ENCODE results near the gene PKHD1. TPM values are rescaled to one million over a fixed set of nuclear protein-coding genes. Genes with fewer than 3 reads are reported as not detected.
"Not testable (repeated sequence)": the region's sequence is repeated elsewhere in the genome, so short reads cannot be mapped to it uniquely, and the experiment has no call there.

The PKHD1 gene
- total RNA-seq, 4 donors from 2014 or later: 0.09 to 0.83 (median 0.29) TPM; not detected in 1

DNA sequence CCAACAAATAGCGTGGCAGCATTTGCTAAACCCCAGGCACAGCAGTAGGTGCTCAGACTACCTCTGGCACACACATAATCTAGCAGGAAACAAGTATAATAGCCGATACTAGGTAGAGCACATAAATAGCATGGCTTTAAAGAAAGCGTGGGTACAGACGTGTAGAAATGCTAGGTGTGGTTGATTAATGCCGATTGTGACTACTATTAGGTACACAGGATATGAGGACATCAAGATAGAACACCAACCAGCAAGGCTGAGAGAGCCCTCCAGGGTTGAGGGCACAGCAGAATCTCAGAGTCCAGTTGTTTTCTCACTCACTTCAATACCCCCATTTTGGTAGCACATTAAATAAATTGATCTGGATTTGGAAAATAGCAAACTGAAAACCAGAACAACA, 100.5 kb downstream of the PKHD1 start:
- intact Hi-C loops (cut with DNase I; ENCODE audit: low total_unique reads): no loop called here
- peaks cover 0 to 6% of the 10 kb centered on the region in 2 donors for H3K27me3 ChIP-seq
- H3K27ac ChIP-seq: no peak overlapping the region
- no peak overlapping the region for H3K4me3 ChIP-seq
- no peaks in the 10 kb centered on the region for H3K9me3 ChIP-seq
- H3K36me3 ChIP-seq: no peaks in the 10 kb centered on the region
- no peaks in the 10 kb centered on the region for H3K4me1 ChIP-seq
- DNase-seq: no peak
- TF ChIP-seq POLR2A (IDR thresholded peaks at IDR 0.05) (no peak), CTCF (IDR thresholded peaks at IDR 0.05) (no peak)

DNA sequence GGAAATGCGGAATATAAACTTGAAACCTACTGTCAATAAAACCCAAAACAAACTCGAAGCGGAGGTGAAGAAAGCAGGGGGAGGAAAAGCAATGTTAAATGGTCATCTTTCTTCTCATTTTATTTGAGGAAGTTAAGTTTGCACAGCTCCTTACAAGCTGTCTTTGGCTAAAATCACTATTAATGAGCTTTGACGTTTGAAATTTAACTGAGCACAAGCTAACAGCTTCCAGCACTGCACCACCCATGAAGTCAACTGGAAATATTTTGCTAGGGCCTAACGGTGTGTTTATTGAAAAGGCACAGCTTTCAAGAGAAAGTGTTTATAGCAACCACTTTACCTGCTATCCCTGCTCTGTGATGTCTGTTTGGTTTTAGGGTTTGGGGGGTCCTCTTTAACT, 103.8 kb downstream of the PKHD1 start:
- no peak for TF ChIP-seq CTCF (IDR thresholded peaks at IDR 0.05)
- TF ChIP-seq POLR2A (IDR thresholded peaks at IDR 0.05): no peak
- intact Hi-C loops (cut with DNase I; ENCODE audit: low total_unique reads): no loop called here
- H3K9me3 ChIP-seq: no peaks in the 10 kb centered on the region
- no peak overlapping the region for H3K27ac ChIP-seq
- DNase-seq: no peak
- no peak overlapping the region for H3K4me3 ChIP-seq
- H3K4me1 ChIP-seq: no peaks in the 10 kb centered on the region
- H3K27me3 ChIP-seq: peaks cover 0 to 6% of the 10 kb centered on the region in 2 donors
- H3K36me3 ChIP-seq: no peaks in the 10 kb centered on the region

- DNase-seq; H3K4me1 ChIP-seq; intact Hi-C loops (cut with DNase I; ENCODE audit: low total_unique reads); H3K27me3 ChIP-seq; H3K36me3 ChIP-seq; H3K9me3 ChIP-seq; H3K27ac ChIP-seq; H3K4me3 ChIP-seq: not testable (repeated sequence)
Observed at GRCh38 chr6:51982695-51983094, 104.7 kb downstream of the PKHD1 start.

- no peaks in the 10 kb centered on the region for H3K36me3 ChIP-seq
- TF ChIP-seq POLR2A (IDR thresholded peaks at IDR 0.05) (no peak), CTCF (IDR thresholded peaks at IDR 0.05) (no peak)
- intact Hi-C loops (cut with DNase I; ENCODE audit: low total_unique reads): no loop called here
- no peak overlapping the region for H3K27ac ChIP-seq
- DNase-seq: no peak
- no peaks in the 10 kb centered on the region for H3K27me3 ChIP-seq
- no peak overlapping the region for H3K4me3 ChIP-seq
- no peaks in the 10 kb centered on the region for H3K4me1 ChIP-seq
- no peaks in the 10 kb centered on the region for H3K9me3 ChIP-seq
Observed at GRCh38 chr6:51976374-51976773, 111.0 kb downstream of the PKHD1 start.

- Histone ChIP-seq H3K36me3 (no peaks in the 10 kb centered on the region), H3K4me1 (no peaks in the 10 kb centered on the region), H3K4me3 (no peak overlapping the region), H3K27ac (no peak overlapping the region), H3K9me3 (no peaks in the 10 kb centered on the region), H3K27me3 (no peaks in the 10 kb centered on the region)
- no peak for DNase-seq
- intact Hi-C loops (cut with DNase I; ENCODE audit: low total_unique reads): no loop called here
- TF ChIP-seq POLR2A (IDR thresholded peaks at IDR 0.05) (no peak), CTCF (IDR thresholded peaks at IDR 0.05) (no peak)
Observed at GRCh38 chr6:51972659-51973058, 114.8 kb downstream of the PKHD1 start.

GRCh38 chr6:51968265-51968664, 119.1 kb downstream of the PKHD1 start:
- Histone ChIP-seq H3K9me3 (no peaks in the 10 kb centered on the region), H3K4me3 (no peak overlapping the region), H3K27me3 (no peaks in the 10 kb centered on the region), H3K4me1 (no peaks in the 10 kb centered on the region), H3K36me3 (no peaks in the 10 kb centered on the region), H3K27ac (no peak overlapping the region)
- intact Hi-C loops (cut with DNase I; ENCODE audit: low total_unique reads): no loop called here
- DNase-seq: no peak
- TF ChIP-seq POLR2A (IDR thresholded peaks at IDR 0.05) (no peak), CTCF (IDR thresholded peaks at IDR 0.05) (no peak)

Data from uterus (tissue), 4 donors.